K562 (cell line): Measurements from ENCODE around the gene CBLC. TPM values are rescaled to one million over a fixed set of nuclear protein-coding genes. Genes with fewer than 3 reads are reported as not detected.

Experiments
- NFE2L1 ChIP-seq: fragments of 450-650 bp; IDR thresholded peaks from 2 replicates; pipeline ENCODE4 v1.6.1; 2016; ENCODE audit warnings: missing genetic modification characterization, low read depth, mild to moderate bottlenecking, missing compliant biosample characterization, moderate library complexity, borderline replicate concordance
- POLR2G ChIP-seq: fragments of 200-400 bp; formaldehyde crosslinking; IDR thresholded peaks from 2 replicates; pipeline ENCODE4 v1.6.1; 2017; ENCODE audit warnings: low read depth, mild to moderate bottlenecking, antibody characterized with exemption, low read length, moderate library complexity
- SLC30A9 ChIP-seq: fragments of 250-450 bp; sonication (Bioruptor Pico); IDR thresholded peaks from 2 replicates; pipeline ENCODE4 v1.8.0; 2022; ENCODE audit warnings: mild to moderate bottlenecking, moderate library complexity
- ZBTB11 ChIP-seq, 3 experiments: fragments of 200-800 bp in 1 of 3; fragments of 250-450 bp in 1 of 3; fragments of 450-650 bp in 1 of 3; sonication (Bioruptor Pico) in 1 of 3; sonication (Bioruptor generic) in 1 of 3; formaldehyde crosslinking in 1 of 3; IDR thresholded peaks; 2 replicates each; pipeline versions ENCODE4 v1.6.1 to v1.8.0; 2016 to 2022; ENCODE audit warnings: mild to moderate bottlenecking in 2 of 3, missing genetic modification characterization in 2 of 3, missing compliant biosample characterization in 1 of 3, moderate library complexity in 1 of 3
- ZBTB7A ChIP-seq: IDR thresholded peaks from 2 replicates; pipeline ENCODE4 v1.6.1; 2011; ENCODE audit warnings: low read depth, mild to moderate bottlenecking, low read length, moderate library complexity, borderline replicate concordance; ENCODE audit not compliant: control insufficient read depth
- ZNF184 ChIP-seq: sonication (generic); formaldehyde crosslinking; IDR thresholded peaks from 2 replicates; pipeline ENCODE4 v1.5.0; 2020; ENCODE audit warnings: missing genetic modification reagents
- ZNF717 ChIP-seq: fragments of 250-450 bp; sonication (Bioruptor Pico); IDR thresholded peaks from 2 replicates; pipeline ENCODE4 v1.5.0; 2021
- polyA plus RNA-seq, 8 experiments: library from polyadenylated mRNA; depleted of rRNA in 4 of 8; stranded (reverse) in 5 of 8; unstranded in 3 of 8; fragments of >200 nt; fragmentation: Nextera tagmentation in 2 of 8; fragmentation: Illumina TruSeq in 1 of 8; extraction: Ambion mirVana in 2 of 8; extraction: Trizol in 1 of 8; gene quantifications; 2 replicates each; pipeline versions ENCODE4 v1.2.1 to v1.2.3, GENCODE V29; 2011 to 2014; ENCODE audit warnings: inconsistent platforms in 1 of 8, missing spikeins in 1 of 8
- total RNA-seq, 7 experiments: library from RNA; depleted of rRNA in 6 of 7; stranded (reverse); fragments of >200 nt in 6 of 7; fragmentation: Illumina TruSeq in 2 of 7; extraction: Trizol in 2 of 7; gene quantifications; 2 replicates each; pipeline versions ENCODE4 v1.2.1 to v1.2.3, GENCODE V29; 2011 to 2021; ENCODE audit warnings: low replicate concordance in 1 of 7

CBLC gene
- total and polyA plus RNA-seq, 9 of the 15 experiments (the other 6 are each of a cell fraction or from before 2014, with no cell fraction given) = 0.09 TPM; not detected in 8

- TF ChIP-seq SLC30A9 (CRISPR knock-in tag) (no peak), ZBTB11 (CRISPR knock-in tag; IDR thresholded peaks at IDR 0.05) (peak in 1 of 3 experiments; percentile 67; a peak in 1 of 6 replicates), NFE2L1 (no peak), POLR2G (peak; percentile 62), ZNF717 (CRISPR knock-in tag) (no peak), ZNF184 (CRISPR knock-in tag) (no peak), ZBTB7A (peak; percentile 45; the same call in 1 of the 2 replicates)
Measured at GRCh38 chr19:44847144-44848035, 69.7 kb downstream of the CBLC start (continued).
